GM18870 (cell line): ENCODE results near the gene SLC7A14.

ENCODE experiments used
- ATAC-seq: cut with Tn5 transposase; IDR thresholded peaks from one replicate; pipeline ENCODE4 v1.9.1; 2021; ENCODE audit warnings: moderate library complexity; ENCODE audit not compliant: unreplicated experiment

The SLC7A14 gene

GRCh38 chr3:170499562-170500156 lies 86.2 kb downstream of the SLC7A14 start:
- ATAC-seq: no peak

GRCh38 chr3:170497207-170498095 lies 88.4 kb downstream of the SLC7A14 start:
- no peak for ATAC-seq

- ATAC-seq: no peak
Measured at GRCh38 chr3:170496868-170497140, 89.1 kb downstream of the SLC7A14 start.

GRCh38 chr3:170496026-170496867 lies 89.6 kb downstream of the SLC7A14 start:
- ATAC-seq: no peak

- ATAC-seq: no peak
Measured at GRCh38 chr3:170494766-170495165, 91.1 kb downstream of the SLC7A14 start.

GRCh38 chr3:170493712-170494182 lies 92.1 kb downstream of the SLC7A14 start:
- ATAC-seq: no peak

- no peak for ATAC-seq
Measured at GRCh38 chr3:170491901-170492300, 94.0 kb downstream of the SLC7A14 start.

GRCh38 chr3:170490828-170491560 lies 94.9 kb downstream of the SLC7A14 start:
- peak; percentile 53 for ATAC-seq

- no peak for ATAC-seq
Measured at GRCh38 chr3:170488802-170489201, 97.1 kb downstream of the SLC7A14 start.

- ATAC-seq: no peak
Measured at GRCh38 chr3:170487031-170487430, 98.8 kb downstream of the SLC7A14 start.

- no peak for ATAC-seq
Measured at GRCh38 chr3:170486398-170486797, 99.5 kb downstream of the SLC7A14 start.

- no peak for ATAC-seq
Measured at GRCh38 chr3:170485696-170486095, 100.2 kb downstream of the SLC7A14 start.

GRCh38 chr3:170485294-170485693 lies 100.6 kb downstream of the SLC7A14 start:
- ATAC-seq: no peak

GRCh38 chr3:170484869-170485268 lies 101.0 kb downstream of the SLC7A14 start:
- ATAC-seq: no peak

GRCh38 chr3:170483485-170484262 lies 102.2 kb downstream of the SLC7A14 start:
- ATAC-seq: no peak

- ATAC-seq: no peak
Measured at GRCh38 chr3:170482199-170482598, 103.7 kb downstream of the SLC7A14 start.

- no peak for ATAC-seq
Measured at GRCh38 chr3:170480111-170480510, 105.8 kb downstream of the SLC7A14 start.

GRCh38 chr3:170477395-170477794 lies 108.5 kb downstream of the SLC7A14 start:
- no peak for ATAC-seq

- ATAC-seq: no peak
Measured at GRCh38 chr3:170476291-170476690, 109.6 kb downstream of the SLC7A14 start.

- no peak for ATAC-seq
Measured at GRCh38 chr3:170475092-170475685, 110.7 kb downstream of the SLC7A14 start.
